ENCODE results near the gene NR4A1.
"Not testable (repeated sequence)": the region's sequence is repeated elsewhere in the genome, so short reads cannot be mapped to it uniquely, and the experiment has no call there.

NR4A1 gene

GRCh38 chr12:52080403-52081251 lies 29.4 kb downstream of the NR4A1 start:
- FAIRE-seq, result no peak

GRCh38 chr12:52081263-52081733 lies 30.1 kb downstream of the NR4A1 start:
- FAIRE-seq, result no peak

GRCh38 chr12:52082026-52082668 lies 30.9 kb downstream of the NR4A1 start:
- FAIRE-seq, result no peak

- no peak for FAIRE-seq
Observed at GRCh38 chr12:52082669-52082987, 31.4 kb downstream of the NR4A1 start.

GRCh38 chr12:52082988-52083637 lies 31.9 kb downstream of the NR4A1 start:
- FAIRE-seq, result no peak

- FAIRE-seq, result no peak
Observed at GRCh38 chr12:52083638-52083996, 32.4 kb downstream of the NR4A1 start.

GRCh38 chr12:52084491-52085231 lies 33.4 kb downstream of the NR4A1 start:
- no peak for FAIRE-seq

GRCh38 chr12:52085682-52086180 lies 34.5 kb downstream of the NR4A1 start:
- no peak for FAIRE-seq

- FAIRE-seq, result no peak
Observed at GRCh38 chr12:52086366-52086765, 35.1 kb downstream of the NR4A1 start.

GRCh38 chr12:52086944-52087835 lies 35.9 kb downstream of the NR4A1 start:
- no peak for FAIRE-seq

- no peak for FAIRE-seq
Observed at GRCh38 chr12:52087961-52088820, 36.9 kb downstream of the NR4A1 start.

GRCh38 chr12:52089491-52089890 lies 38.2 kb downstream of the NR4A1 start:
- no peak for FAIRE-seq

- no peak for FAIRE-seq
Observed at GRCh38 chr12:52090291-52090690, 39.0 kb downstream of the NR4A1 start.

- FAIRE-seq, result no peak
Observed at GRCh38 chr12:52091061-52091460, 39.8 kb downstream of the NR4A1 start.

- FAIRE-seq, result no peak
Observed at GRCh38 chr12:52091869-52092268, 40.6 kb downstream of the NR4A1 start.

GRCh38 chr12:52093346-52093745 lies 42.1 kb downstream of the NR4A1 start:
- no peak for FAIRE-seq

GRCh38 chr12:52096332-52097044 lies 45.2 kb downstream of the NR4A1 start:
- FAIRE-seq, result no peak

- no peak for FAIRE-seq
Observed at GRCh38 chr12:52097045-52097666, 45.9 kb downstream of the NR4A1 start.

- FAIRE-seq, result not testable (repeated sequence)
Observed at GRCh38 chr12:52104431-52105089, 53.3 kb downstream of the NR4A1 start.
